Fibroblast of the aortic adventitia (primary cell): Measurements from ENCODE around the gene SELENOF. TPM values are rescaled to one million over a fixed set of nuclear protein-coding genes. Genes with fewer than 3 reads are reported as not detected.
"Not testable (repeated sequence)": the region's sequence is repeated elsewhere in the genome, so short reads cannot be mapped to it uniquely, and the experiment has no call there.

ENCODE experiments used
- DNase-seq: peaks from one replicate; pipeline ENCODE4 v3.0.0-alpha.2; 2010; ENCODE audit warnings: low read depth
- H3K4me3 ChIP-seq: 2 replicates; pipeline ENCODE4 v1.5.1; 2011; ENCODE audit warnings: low read depth, mild to moderate bottlenecking, control low read depth, low read length, moderate library complexity
- total RNA-seq: library from RNA; depleted of rRNA; stranded (reverse); fragments of >200 nt; gene quantifications from 2 replicates; pipeline ENCODE4 v1.2.3, GENCODE V29; 2012; ENCODE audit warnings: low replicate concordance
- TF ChIP-seq, protein P1 (sequence below): IDR thresholded peaks from 2 replicates; pipeline ENCODE4 v1.5.1; 2011; ENCODE audit warnings: mild to moderate bottlenecking, low read length, control low read depth, inconsistent platforms; ENCODE audit not compliant: insufficient read depth

SELENOF gene
- total RNA-seq, 1 donor: 321 TPM

DNA sequence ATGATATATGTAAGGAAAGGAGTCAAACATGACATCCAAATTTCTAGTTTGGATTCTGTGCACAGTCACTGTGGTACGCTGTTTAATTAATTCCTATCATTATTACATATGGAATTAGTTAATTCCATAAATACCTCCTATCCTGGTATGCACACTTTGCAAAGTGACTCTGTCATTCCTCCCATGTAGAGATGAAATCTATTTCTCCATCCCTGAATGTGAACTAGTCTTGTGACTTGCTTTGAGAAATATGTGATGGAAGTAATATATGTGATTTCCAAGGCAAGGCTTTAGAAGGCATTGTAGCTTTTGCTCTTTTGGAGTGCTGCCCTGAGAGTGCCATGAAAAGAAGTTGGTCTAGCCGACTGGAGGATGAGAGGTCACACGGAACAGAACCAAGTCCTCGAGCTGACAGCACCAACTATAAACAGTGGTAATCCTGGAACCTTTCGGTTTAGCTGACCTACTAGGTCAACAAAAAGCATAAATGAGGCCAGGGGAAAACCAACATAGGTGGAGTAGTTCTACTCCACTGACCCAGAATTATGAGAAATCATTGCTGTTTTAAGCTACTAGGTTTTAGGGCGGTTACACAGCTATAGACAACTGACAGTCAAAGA lies 1.5 kb downstream of the SELENOF start:
- DNase-seq: peak; percentile 22
- H3K4me3 ChIP-seq: peak overlapping the region; percentile 100
- TF ChIP-seq, protein P1, sequence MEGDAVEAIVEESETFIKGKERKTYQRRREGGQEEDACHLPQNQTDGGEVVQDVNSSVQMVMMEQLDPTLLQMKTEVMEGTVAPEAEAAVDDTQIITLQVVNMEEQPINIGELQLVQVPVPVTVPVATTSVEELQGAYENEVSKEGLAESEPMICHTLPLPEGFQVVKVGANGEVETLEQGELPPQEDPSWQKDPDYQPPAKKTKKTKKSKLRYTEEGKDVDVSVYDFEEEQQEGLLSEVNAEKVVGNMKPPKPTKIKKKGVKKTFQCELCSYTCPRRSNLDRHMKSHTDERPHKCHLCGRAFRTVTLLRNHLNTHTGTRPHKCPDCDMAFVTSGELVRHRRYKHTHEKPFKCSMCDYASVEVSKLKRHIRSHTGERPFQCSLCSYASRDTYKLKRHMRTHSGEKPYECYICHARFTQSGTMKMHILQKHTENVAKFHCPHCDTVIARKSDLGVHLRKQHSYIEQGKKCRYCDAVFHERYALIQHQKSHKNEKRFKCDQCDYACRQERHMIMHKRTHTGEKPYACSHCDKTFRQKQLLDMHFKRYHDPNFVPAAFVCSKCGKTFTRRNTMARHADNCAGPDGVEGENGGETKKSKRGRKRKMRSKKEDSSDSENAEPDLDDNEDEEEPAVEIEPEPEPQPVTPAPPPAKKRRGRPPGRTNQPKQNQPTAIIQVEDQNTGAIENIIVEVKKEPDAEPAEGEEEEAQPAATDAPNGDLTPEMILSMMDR: no peak

DNA sequence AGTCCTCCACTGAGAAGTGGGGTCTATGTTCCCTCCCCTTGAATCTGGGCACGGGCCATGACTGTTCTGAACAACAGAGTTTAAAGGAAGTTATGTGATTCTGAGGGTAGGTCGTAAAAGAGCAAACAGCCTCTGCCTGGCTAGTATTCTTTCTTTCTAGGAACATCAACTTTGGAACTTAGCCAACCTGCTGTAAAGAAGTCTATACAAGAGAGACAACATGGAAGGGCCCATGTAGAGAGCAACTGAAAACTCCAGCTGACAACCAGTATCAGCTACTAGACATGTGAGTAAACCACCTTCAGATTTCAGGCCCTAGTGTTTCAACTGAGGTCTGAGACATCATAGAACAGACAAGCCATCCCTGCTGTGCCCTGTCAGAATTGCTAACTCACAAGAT lies 7.5 kb downstream of the SELENOF start:
- TF ChIP-seq, protein P1: no peak
- DNase-seq: no peak
- H3K4me3 ChIP-seq: no peak overlapping the region

DNA sequence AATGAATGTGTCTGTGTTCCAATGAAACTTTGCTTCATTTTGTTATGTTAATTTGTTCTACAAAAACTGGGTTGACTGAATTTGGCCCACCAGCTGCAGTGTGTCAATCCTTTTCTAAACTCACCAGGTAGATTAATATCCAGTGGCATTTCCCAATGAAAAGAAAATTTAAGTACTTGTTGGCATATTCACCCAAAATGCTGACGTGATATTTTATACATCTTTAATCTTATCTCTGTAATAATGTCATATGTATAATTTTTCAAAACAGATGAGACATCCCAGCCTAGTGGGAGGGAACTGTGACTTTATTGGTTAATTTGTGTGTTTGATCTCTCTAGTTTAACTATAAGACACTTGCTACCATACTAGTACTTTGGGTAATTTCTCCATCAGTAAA lies 8.1 kb downstream of the SELENOF start:
- TF ChIP-seq, protein P1: no peak
- DNase-seq: no peak
- no peak overlapping the region for H3K4me3 ChIP-seq

DNA sequence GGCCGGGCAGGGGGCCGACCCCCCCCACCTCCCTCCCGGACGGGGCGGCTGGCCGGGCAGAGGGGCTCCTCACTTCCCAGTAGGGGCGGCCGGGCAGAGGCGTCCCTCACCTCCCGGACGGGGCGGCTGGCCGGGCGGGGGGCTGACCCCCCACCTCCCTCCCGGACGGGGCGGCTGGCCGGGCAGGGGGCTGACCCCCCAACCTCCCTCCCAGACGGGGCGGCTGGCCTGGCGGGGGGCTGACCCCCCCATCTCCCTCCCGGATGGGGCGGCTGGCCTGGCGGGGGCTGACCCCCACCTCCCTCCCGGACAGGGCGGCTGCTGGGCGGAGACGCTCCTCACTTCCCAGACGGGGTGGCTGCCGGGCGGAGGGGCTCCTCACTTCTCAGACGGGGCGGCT lies 14.5 kb downstream of the SELENOF start:
- H3K4me3 ChIP-seq, DNase-seq: not testable (repeated sequence)

DNA sequence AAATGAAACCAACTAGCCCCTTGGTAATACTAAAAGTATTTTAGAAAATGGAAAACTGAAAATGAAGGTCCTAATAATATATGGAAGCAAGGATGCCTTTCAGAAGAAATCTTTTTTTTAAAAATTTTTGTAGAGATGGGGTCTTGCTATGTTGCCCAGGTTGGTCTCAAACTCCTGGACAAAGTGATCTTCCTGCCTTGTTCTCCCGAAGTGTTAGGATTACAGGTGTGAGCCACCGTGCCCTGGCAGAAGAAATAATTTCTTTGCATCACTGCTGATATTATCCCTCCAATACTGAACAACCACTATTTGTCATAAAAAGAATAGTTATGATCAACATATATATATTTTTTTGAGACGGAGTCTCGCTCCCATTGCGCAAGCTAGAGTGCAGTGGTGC lies 25.6 kb downstream of the SELENOF start:
- TF ChIP-seq, protein P1: no peak
- H3K4me3 ChIP-seq: no peak overlapping the region
- no peak for DNase-seq

DNA sequence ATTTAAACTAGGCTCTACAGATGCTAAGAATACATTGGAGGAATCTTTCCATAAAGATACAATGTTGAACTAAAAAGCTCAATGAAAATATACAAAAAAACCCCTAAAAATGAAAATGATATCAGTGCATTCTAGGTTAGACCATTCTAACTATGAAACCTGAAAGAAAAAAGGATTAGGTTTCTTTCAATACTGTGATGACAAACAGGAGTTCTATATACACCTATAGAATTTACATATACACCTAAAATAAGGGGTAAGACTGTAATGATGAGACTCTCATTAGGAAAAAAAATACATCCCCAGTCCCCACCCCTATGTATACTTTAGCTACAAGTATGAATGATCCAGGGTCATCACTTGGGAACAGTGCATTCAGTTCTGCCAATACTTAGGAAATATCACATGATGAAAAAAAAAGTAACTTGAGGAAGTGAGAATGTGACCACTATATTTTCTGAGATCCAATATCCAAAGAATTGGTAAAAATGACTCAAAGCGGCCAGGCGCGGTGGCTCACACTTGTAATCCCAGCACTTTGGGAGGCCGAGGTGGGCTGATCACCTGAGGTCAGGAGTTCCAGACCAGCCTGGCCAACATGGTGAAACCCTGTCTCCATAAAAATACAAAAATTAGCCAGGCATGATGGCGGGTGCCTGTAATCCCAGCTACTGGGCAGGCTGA lies 26.3 kb downstream of the SELENOF start:
- H3K4me3 ChIP-seq: no peak overlapping the region
- DNase-seq: no peak
- TF ChIP-seq, protein P1: no peak

DNA sequence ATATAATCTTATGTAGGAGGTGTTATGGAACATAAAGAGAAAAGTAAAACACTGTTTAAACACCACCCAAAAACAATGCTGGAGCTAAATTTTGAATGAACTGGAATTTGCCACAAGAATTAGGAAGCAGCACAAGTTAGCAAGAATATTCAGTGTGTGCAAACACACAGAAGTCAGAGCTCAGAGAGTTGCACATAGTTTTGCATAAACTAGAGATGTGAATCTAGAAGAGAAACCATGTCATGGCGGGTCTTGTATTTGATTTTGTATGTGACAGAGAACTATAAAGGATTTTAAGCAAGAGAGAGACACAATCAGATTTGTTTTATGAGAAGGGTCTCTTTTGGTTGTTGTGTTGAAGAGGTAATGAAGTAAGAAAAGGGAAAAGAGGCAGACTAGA lies 38.2 kb downstream of the SELENOF start:
- TF ChIP-seq, protein P1: no peak
- no peak for DNase-seq
- no peak overlapping the region for H3K4me3 ChIP-seq
